Tibial nerve (tissue), 4 donors: Measurements from ENCODE around the gene ADAM30.

Source experiments
- EP300 ChIP-seq, 2 donors: sonication (generic); formaldehyde crosslinking; IDR thresholded peaks; one replicate each; pipeline ENCODE4 v1.6.1; 2017; ENCODE audit warnings: antibody characterized with exemption in 2 of 2, mild to moderate bottlenecking in 1 of 2
- POLR2A ChIP-seq, 2 donors: fragments of 450-650 bp; IDR thresholded peaks; one replicate each; pipeline ENCODE4 v1.6.1; 2017; ENCODE audit warnings: antibody characterized with exemption in 2 of 2, mild to moderate bottlenecking in 2 of 2, moderate library complexity in 2 of 2
- TF ChIP-seq, protein P1 (sequence below), 5 experiments: fragments of 200-600 bp in 3 of 5; fragments of 450-650 bp in 2 of 5; sonication (generic) in 3 of 5; IDR thresholded peaks; one replicate each; pipeline ENCODE4 v1.5.1; 2016 to 2019; ENCODE audit warnings: antibody characterized with exemption in 5 of 5, mild to moderate bottlenecking in 3 of 5, moderate library complexity in 2 of 5

DNA sequence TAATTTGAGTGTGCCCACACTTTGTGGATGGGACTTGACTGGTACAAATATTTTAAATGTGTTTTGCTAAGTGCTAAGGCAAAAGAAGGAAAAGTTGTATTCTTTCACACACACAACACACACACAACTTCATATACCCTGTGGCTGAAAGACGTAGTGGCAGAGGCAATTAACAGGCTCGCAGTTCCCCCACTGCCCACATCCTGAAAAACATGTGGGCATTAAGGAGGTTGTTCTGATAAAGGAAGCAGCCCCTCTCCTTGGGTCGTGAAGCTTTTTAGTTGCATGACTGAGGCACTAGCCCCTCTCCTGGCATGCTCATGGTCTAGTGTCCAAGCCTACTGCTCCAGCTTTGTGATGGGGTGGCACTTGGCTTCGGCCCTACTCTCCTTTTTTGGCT lies 14.3 kb upstream of the ADAM30 start:
- TF ChIP-seq, protein P1, sequence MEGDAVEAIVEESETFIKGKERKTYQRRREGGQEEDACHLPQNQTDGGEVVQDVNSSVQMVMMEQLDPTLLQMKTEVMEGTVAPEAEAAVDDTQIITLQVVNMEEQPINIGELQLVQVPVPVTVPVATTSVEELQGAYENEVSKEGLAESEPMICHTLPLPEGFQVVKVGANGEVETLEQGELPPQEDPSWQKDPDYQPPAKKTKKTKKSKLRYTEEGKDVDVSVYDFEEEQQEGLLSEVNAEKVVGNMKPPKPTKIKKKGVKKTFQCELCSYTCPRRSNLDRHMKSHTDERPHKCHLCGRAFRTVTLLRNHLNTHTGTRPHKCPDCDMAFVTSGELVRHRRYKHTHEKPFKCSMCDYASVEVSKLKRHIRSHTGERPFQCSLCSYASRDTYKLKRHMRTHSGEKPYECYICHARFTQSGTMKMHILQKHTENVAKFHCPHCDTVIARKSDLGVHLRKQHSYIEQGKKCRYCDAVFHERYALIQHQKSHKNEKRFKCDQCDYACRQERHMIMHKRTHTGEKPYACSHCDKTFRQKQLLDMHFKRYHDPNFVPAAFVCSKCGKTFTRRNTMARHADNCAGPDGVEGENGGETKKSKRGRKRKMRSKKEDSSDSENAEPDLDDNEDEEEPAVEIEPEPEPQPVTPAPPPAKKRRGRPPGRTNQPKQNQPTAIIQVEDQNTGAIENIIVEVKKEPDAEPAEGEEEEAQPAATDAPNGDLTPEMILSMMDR (IDR thresholded peaks at IDR 0.05): no peak
- TF ChIP-seq POLR2A (IDR thresholded peaks at IDR 0.05): no peak
- TF ChIP-seq EP300 (IDR thresholded peaks at IDR 0.05): no peak
